ENCODE data around the gene IQSEC2.

Gene IQSEC2

DNA sequence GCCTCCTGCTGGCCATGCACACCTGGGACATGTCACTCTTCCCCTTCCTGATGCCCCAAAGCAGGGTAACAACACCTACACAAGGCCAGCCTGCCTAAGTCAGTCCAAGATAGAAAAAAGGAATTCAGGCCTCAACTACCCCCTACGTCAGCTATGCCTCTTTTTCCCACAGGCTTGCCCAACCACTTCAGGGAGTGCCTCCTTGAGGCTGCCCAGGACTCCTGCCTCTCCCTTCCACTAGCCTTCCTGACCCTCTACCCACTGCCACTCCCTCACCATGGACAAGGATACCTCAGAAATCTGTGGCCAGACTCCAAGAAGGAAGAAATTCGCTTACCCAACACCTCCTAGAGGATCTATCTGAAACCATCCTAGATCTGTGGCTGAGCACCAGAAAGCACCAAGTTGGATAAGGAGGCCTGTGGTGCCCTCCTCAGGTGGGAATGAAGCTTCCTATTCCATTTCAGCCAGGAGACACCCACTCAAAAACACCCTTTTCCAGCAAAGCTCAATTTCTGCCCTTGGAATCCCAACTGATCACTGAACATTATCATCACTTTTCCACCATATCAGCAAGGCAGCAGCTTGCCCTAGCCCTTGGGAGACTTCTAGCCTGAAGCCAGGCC, 58.2 kb downstream of the IQSEC2 start:
- Histone ChIP-seq H3K27me3 (ENCODE audit: control insufficient read depth, insufficient read depth, low read length) (no peaks in the 10 kb centered on the region), H3K9ac (ENCODE audit: low read length) (peak overlapping the region; percentile 99), H3K36me3 (ENCODE audit: control insufficient read depth, insufficient read depth, low read length) (peaks cover 51% of the 10 kb centered on the region), H3K27ac (ENCODE audit: low read depth, low read length) (no peak overlapping the region), H3K4me1 (ENCODE audit: control insufficient read depth, insufficient read depth, low read length) (peaks cover 27% of the 10 kb centered on the region), H3K4me3 (ENCODE audit: low read depth, low read length) (peak overlapping the region; percentile 97), H3K9me3 (ENCODE audit: control insufficient read depth, insufficient read depth, low read depth, low read length) (no peaks in the 10 kb centered on the region; the same call in 1 of the 2 replicates)
